PC-3 (cell line): ENCODE results near the gene RIOX2.

Source experiments
- CTCF ChIP-seq: fragments of 300-600 bp; sonication (generic); conservative IDR thresholded peaks from 2 replicates; pipeline ENCODE4 v1.5.1; 2017; ENCODE audit warnings: antibody characterized with exemption, low read depth, mild to moderate bottlenecking, low read length
- EZH2 ChIP-seq: fragments of 300-600 bp; sonication (generic); IDR thresholded peaks from one replicate; pipeline ENCODE4 v1.6.1; 2017; ENCODE audit warnings: antibody characterized with exemption, mild to moderate bottlenecking, low read length; ENCODE audit not compliant: unreplicated experiment

- TF ChIP-seq CTCF = no peak
- TF ChIP-seq EZH2 = no peak
Observed at GRCh38 chr3:97970956-97971620, 1.1 kb downstream of the RIOX2 start.
